IPS-18a (cell line): ENCODE measurements around the gene GMDS.

Experiments
- H3K27ac ChIP-seq: one replicate; pipeline ENCODE4 v1.5.1; 2013; ENCODE audit warnings: low read length
- H3K27me3 ChIP-seq: one replicate; pipeline ENCODE4 v1.6.1; 2013; ENCODE audit warnings: mild to moderate bottlenecking, low read length; ENCODE audit not compliant: control insufficient read depth, insufficient read depth
- H3K36me3 ChIP-seq: one replicate; pipeline ENCODE4 v1.6.1; 2013; ENCODE audit warnings: low read depth, low read length; ENCODE audit not compliant: control insufficient read depth
- H3K4me1 ChIP-seq: one replicate; pipeline ENCODE4 v1.6.1; 2013; ENCODE audit warnings: low read depth, low read length; ENCODE audit not compliant: control insufficient read depth
- H3K4me3 ChIP-seq: one replicate; pipeline ENCODE4 v1.5.1; 2013; ENCODE audit warnings: low read length
- H3K9ac ChIP-seq: one replicate; pipeline ENCODE4 v1.6.1; 2013; ENCODE audit warnings: mild to moderate bottlenecking, low read length, moderate library complexity
- H3K9me3 ChIP-seq: one replicate; pipeline ENCODE4 v1.6.1; 2013; ENCODE audit warnings: low read depth, low read length; ENCODE audit not compliant: control insufficient read depth

GMDS gene

GRCh38 chr6:1601158-1602048 is 644.0 kb downstream of the GMDS start:
- Histone ChIP-seq H3K4me3 (no peak overlapping the region), H3K27me3 (peaks cover 46% of the 10 kb centered on the region), H3K27ac (no peak overlapping the region), H3K4me1 (peaks cover 20% of the 10 kb centered on the region), H3K9me3 (no peaks in the 10 kb centered on the region), H3K9ac (no peak overlapping the region), H3K36me3 (no peaks in the 10 kb centered on the region)

GRCh38 chr6:1600764-1601157 is 644.6 kb downstream of the GMDS start:
- no peaks in the 10 kb centered on the region for H3K36me3 ChIP-seq
- no peaks in the 10 kb centered on the region for H3K9me3 ChIP-seq
- H3K27me3 ChIP-seq, result peaks cover 43% of the 10 kb centered on the region
- peaks cover 14% of the 10 kb centered on the region for H3K4me1 ChIP-seq
- H3K9ac ChIP-seq, result no peak overlapping the region
- H3K4me3 ChIP-seq, result no peak overlapping the region
- H3K27ac ChIP-seq, result no peak overlapping the region

GRCh38 chr6:1600063-1600763 is 645.2 kb downstream of the GMDS start:
- no peaks in the 10 kb centered on the region for H3K36me3 ChIP-seq
- peaks cover 43% of the 10 kb centered on the region for H3K27me3 ChIP-seq
- H3K9me3 ChIP-seq, result no peaks in the 10 kb centered on the region
- no peak overlapping the region for H3K9ac ChIP-seq
- no peak overlapping the region for H3K27ac ChIP-seq
- no peak overlapping the region for H3K4me3 ChIP-seq
- H3K4me1 ChIP-seq, result peaks cover 9% of the 10 kb centered on the region

- Histone ChIP-seq H3K9me3 (no peaks in the 10 kb centered on the region), H3K4me1 (peaks cover 8% of the 10 kb centered on the region), H3K27me3 (peaks cover 36% of the 10 kb centered on the region), H3K36me3 (no peaks in the 10 kb centered on the region), H3K27ac (no peak overlapping the region), H3K9ac (no peak overlapping the region), H3K4me3 (no peak overlapping the region)
These were observed 645.9 kb downstream of the GMDS start for GRCh38 chr6:1599469-1599868.

GRCh38 chr6:1598886-1599285 is 646.5 kb downstream of the GMDS start:
- no peak overlapping the region for H3K27ac ChIP-seq
- H3K27me3 ChIP-seq, result peaks cover 30% of the 10 kb centered on the region

GRCh38 chr6:1598433-1598832 is 647.0 kb downstream of the GMDS start:
- no peaks in the 10 kb centered on the region for H3K9me3 ChIP-seq
- H3K4me3 ChIP-seq, result no peak overlapping the region
- peaks cover 26% of the 10 kb centered on the region for H3K27me3 ChIP-seq
- H3K4me1 ChIP-seq, result peaks cover 4% of the 10 kb centered on the region
- no peaks in the 10 kb centered on the region for H3K36me3 ChIP-seq
- H3K27ac ChIP-seq, result no peak overlapping the region
- no peak overlapping the region for H3K9ac ChIP-seq

More at GRCh38 chr6:1598886-1599285, 646.5 kb downstream of the GMDS start:
- Histone ChIP-seq H3K9ac (no peak overlapping the region), H3K4me1 (peaks cover 5% of the 10 kb centered on the region), H3K4me3 (no peak overlapping the region), H3K36me3 (no peaks in the 10 kb centered on the region), H3K9me3 (no peaks in the 10 kb centered on the region)

- peaks cover 20% of the 10 kb centered on the region for H3K27me3 ChIP-seq
- peaks cover 4% of the 10 kb centered on the region for H3K4me1 ChIP-seq
- no peak overlapping the region for H3K9ac ChIP-seq
- no peak overlapping the region for H3K27ac ChIP-seq
- no peaks in the 10 kb centered on the region for H3K36me3 ChIP-seq
- H3K9me3 ChIP-seq, result no peaks in the 10 kb centered on the region
- no peak overlapping the region for H3K4me3 ChIP-seq
These were observed 647.5 kb downstream of the GMDS start for GRCh38 chr6:1597924-1598323.

- H3K9ac ChIP-seq, result no peak overlapping the region
- H3K9me3 ChIP-seq, result no peaks in the 10 kb centered on the region
- H3K27ac ChIP-seq, result no peak overlapping the region
- H3K36me3 ChIP-seq, result no peaks in the 10 kb centered on the region
- peaks cover 4% of the 10 kb centered on the region for H3K4me1 ChIP-seq
- H3K4me3 ChIP-seq, result no peak overlapping the region
- H3K27me3 ChIP-seq, result peaks cover 14% of the 10 kb centered on the region
These were observed 648.2 kb downstream of the GMDS start for GRCh38 chr6:1597121-1597744.

- H3K27me3 ChIP-seq, result peaks cover 14% of the 10 kb centered on the region
- H3K9me3 ChIP-seq, result no peaks in the 10 kb centered on the region
- H3K4me1 ChIP-seq, result peaks cover 4% of the 10 kb centered on the region
- peak overlapping the region; percentile 9 for H3K4me3 ChIP-seq
- H3K27ac ChIP-seq, result no peak overlapping the region
- H3K36me3 ChIP-seq, result no peaks in the 10 kb centered on the region
- no peak overlapping the region for H3K9ac ChIP-seq
These were observed 649.1 kb downstream of the GMDS start for GRCh38 chr6:1596088-1596852.

GRCh38 chr6:1595271-1596087 is 649.9 kb downstream of the GMDS start:
- Histone ChIP-seq H3K9me3 (no peaks in the 10 kb centered on the region), H3K27me3 (peaks cover 14% of the 10 kb centered on the region), H3K4me1 (peaks cover 4% of the 10 kb centered on the region), H3K9ac (no peak overlapping the region), H3K36me3 (no peaks in the 10 kb centered on the region), H3K4me3 (no peak overlapping the region), H3K27ac (no peak overlapping the region)
